IPS-20b (cell line): ENCODE results near the gene LHFPL5.

Experiments used
- H3K27ac ChIP-seq: one replicate; pipeline ENCODE4 v1.5.1; 2013; ENCODE audit warnings: low read length
- H3K27me3 ChIP-seq: 2 replicates; pipeline ENCODE4 v1.6.1; 2013; ENCODE audit warnings: mild to moderate bottlenecking, low read length, inconsistent platforms; ENCODE audit not compliant: insufficient read depth
- H3K36me3 ChIP-seq: 2 replicates; pipeline ENCODE4 v1.6.1; 2013; ENCODE audit warnings: low read depth, mild to moderate bottlenecking, inconsistent platforms, low read length, moderate library complexity; ENCODE audit not compliant: insufficient read depth
- H3K4me1 ChIP-seq: 2 replicates; pipeline ENCODE4 v1.6.1; 2013; ENCODE audit warnings: mild to moderate bottlenecking, control low read depth, inconsistent platforms, low read length, moderate library complexity; ENCODE audit not compliant: insufficient read depth
- H3K4me3 ChIP-seq: 2 replicates; pipeline ENCODE4 v1.5.1; 2013; ENCODE audit warnings: mild to moderate bottlenecking, low read length, inconsistent platforms
- H3K9ac ChIP-seq: 2 replicates; pipeline ENCODE4 v1.6.1; 2013; ENCODE audit warnings: low read depth, mild to moderate bottlenecking, inconsistent platforms, low read length, moderate library complexity
- H3K9me3 ChIP-seq: 2 replicates; pipeline ENCODE4 v1.6.1; 2013; ENCODE audit warnings: mild to moderate bottlenecking, low read depth, low read length, inconsistent platforms; ENCODE audit not compliant: insufficient read depth

The LHFPL5 gene

DNA sequence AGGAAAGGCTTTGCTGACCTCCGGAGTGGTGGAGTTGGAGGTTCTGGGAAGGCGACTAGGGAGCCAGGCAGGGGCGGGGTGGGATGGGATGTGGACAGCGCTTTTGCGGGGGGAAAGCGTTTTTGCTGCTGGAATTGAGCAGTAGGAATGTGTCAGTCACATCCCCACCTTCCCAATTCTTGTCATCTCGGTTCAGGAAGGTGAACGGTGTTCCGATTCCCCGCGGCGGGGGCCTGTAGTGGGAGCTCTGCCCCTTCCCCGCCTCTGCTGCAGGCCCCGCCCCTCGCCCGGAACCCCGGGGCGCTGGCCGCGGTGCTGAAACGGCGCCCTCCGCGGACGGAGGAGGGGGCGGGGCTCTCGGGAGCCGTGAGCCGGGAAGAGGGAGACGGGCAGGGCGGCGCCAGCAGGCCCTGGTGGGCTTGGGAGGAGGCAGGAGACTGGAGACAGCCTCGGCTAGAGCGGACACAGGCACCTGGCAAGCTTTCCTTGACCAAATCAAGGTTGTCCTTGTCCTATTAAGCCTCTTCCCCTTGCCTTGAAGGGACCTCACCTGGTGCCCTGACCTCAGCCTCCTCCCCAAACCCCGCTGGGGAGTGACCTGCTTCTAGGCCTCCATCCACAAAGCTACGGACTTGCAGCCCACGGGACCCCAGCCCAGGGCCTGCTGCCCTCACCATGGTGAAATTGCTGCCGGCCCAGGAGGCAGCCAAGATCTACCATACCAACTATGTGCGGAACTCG, at the start of gene LHFPL5:
Gene LHFPL5 (plus strand): TSS at position 357 of the 741 bp plus-strand sequence. CDS start 319 bp downstream, at position 676.
- Histone ChIP-seq H3K27ac (no peak within 1 kb of the TSS), H3K9me3 (no peaks in the 10 kb centered on the region), H3K9ac (no peak within 1 kb of the TSS), H3K4me3 (peak within 1 kb of the TSS; percentile 77), H3K27me3 (no peaks in the 10 kb centered on the region; the same call in 1 of the 2 replicates), H3K4me1 (peaks cover 5% of the 10 kb centered on the region; the same call in 1 of the 2 replicates), H3K36me3 (no peaks in the 10 kb centered on the region)

DNA sequence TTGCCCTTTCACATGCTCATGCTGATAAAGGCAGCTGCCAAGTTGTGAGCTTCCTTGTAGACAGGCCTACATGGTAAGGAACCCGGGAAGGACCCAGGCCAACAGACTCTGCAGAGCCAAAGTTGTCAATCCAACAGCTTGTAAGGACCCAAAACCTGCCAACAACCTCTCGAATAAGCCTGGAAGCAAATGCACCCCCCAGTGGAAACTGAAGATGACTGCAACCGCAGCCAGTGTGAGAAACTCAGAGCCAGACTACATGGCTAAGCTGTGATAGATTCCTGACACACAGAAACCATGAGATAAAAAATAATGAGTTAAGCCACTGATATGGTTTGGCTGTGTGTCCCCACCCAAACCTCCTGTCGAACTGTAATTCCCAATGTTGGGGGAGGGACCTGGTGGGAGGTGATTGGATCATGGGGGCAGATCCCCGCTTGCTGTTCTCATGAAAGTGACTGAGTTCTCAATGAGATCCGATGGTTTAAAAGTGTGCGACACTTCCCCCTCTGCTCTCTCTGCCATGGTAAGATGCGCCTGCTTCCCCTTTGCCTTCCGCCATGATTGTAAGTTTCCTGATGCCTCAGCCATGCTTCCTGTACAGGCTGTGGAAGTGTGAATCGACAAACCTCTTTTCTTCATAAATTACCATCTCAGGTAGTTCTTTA, 47.6 kb upstream of the LHFPL5 start:
- no peaks in the 10 kb centered on the region for H3K9me3 ChIP-seq
- H3K9ac ChIP-seq, result peak overlapping the region; percentile 45; the same call in 1 of the 2 replicates
- no peak overlapping the region for H3K27ac ChIP-seq
- H3K4me3 ChIP-seq, result no peak overlapping the region
- H3K27me3 ChIP-seq, result no peaks in the 10 kb centered on the region
- H3K36me3 ChIP-seq, result no peaks in the 10 kb centered on the region
- peaks cover 23% of the 10 kb centered on the region for H3K4me1 ChIP-seq

DNA sequence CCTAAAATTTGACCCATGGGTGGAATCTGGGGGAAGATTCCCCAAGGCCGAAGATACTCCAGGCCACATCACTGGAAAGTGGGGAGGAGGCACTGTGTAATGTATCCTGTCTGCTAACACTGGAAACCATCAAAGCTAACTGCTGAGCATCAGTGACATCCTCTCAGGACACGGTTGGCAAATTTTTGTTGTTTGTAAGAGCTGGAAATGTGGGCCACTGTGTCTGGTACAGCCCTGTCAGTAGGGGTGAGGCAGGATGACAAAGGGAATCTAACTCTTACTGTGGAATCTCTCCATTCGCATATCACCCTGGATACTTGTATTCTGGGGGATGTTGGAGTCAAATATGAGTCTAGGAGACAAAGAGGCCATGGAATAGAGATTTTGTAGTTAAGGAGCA, 45.7 kb upstream of the LHFPL5 start:
- Histone ChIP-seq H3K4me1 (peaks cover 27% of the 10 kb centered on the region), H3K4me3 (no peak overlapping the region), H3K9me3 (no peaks in the 10 kb centered on the region), H3K27ac (no peak overlapping the region), H3K9ac (no peak overlapping the region), H3K36me3 (no peaks in the 10 kb centered on the region), H3K27me3 (no peaks in the 10 kb centered on the region)

DNA sequence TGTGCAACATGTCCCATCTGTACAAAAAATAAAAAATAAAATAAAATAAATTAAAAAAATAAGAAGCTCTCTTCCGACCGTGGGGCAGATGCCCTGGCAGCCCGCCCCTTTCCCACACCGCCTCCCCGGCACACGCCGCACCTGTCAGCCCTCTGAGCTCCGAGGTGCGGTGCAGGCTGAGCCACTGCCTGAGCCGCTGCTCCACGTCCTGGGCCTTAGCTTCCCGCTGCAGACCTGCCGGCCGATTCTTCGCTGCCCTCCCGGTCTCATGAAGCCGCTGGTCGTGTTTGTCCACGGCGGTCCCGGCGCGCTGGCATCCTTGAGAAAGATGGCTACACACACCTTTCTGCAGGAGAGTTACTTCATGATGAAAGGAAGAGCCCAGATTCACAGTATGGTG, 39.4 kb upstream of the LHFPL5 start:
- no peak overlapping the region for H3K4me3 ChIP-seq

DNA sequence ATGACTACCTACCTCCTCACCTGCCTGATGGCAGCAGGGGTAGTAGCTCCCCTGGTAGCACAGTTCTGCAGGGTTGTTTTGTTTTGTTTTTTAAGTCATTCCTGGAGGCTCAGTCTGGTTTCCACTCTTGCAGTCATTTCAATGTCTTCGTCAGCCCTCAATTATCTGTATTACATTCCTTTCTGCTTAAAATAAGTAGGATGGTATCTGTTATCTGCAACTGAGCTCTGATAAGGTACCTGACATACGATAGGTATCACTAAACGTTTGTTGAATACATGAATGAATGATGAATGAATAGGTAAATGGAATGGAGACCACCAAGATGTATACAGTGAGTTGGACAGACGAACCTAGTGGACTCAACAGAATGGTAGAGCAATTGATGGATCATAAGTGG, 35.9 kb upstream of the LHFPL5 start:
- H3K27ac ChIP-seq, result no peak overlapping the region
- H3K36me3 ChIP-seq, result no peaks in the 10 kb centered on the region
- no peaks in the 10 kb centered on the region for H3K4me1 ChIP-seq
- H3K9me3 ChIP-seq, result no peaks in the 10 kb centered on the region
- no peaks in the 10 kb centered on the region for H3K27me3 ChIP-seq
- H3K9ac ChIP-seq, result no peak overlapping the region
- no peak overlapping the region for H3K4me3 ChIP-seq

More for the DNA sequence above, 39.4 kb upstream of the LHFPL5 start:
- Histone ChIP-seq H3K27me3 (no peaks in the 10 kb centered on the region), H3K4me1 (peaks cover 6% of the 10 kb centered on the region; the same call in 1 of the 2 replicates), H3K27ac (no peak overlapping the region), H3K9ac (no peak overlapping the region), H3K9me3 (no peaks in the 10 kb centered on the region), H3K36me3 (no peaks in the 10 kb centered on the region)

DNA sequence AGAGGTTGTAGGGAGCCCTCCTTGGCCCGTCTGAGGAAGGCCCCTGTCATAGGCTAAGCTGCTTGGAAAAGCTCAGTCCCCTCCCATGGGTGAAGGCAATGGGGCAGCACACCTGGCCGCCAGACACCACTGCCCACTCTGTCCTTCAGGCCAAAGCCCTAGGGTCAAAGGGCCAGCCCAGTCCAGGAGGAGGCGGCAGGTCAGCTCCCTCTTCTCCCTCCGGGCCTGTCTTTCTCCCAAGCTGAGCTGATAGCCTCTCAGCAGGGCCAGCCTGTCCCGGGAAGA, 33.9 kb upstream of the LHFPL5 start:
- H3K4me3 ChIP-seq, result no peak overlapping the region
- H3K27ac ChIP-seq, result no peak overlapping the region
- H3K9ac ChIP-seq, result no peak overlapping the region
- H3K4me1 ChIP-seq, result no peaks in the 10 kb centered on the region
- no peaks in the 10 kb centered on the region for H3K36me3 ChIP-seq
- H3K27me3 ChIP-seq, result peaks cover 12% of the 10 kb centered on the region
- H3K9me3 ChIP-seq, result no peaks in the 10 kb centered on the region

DNA sequence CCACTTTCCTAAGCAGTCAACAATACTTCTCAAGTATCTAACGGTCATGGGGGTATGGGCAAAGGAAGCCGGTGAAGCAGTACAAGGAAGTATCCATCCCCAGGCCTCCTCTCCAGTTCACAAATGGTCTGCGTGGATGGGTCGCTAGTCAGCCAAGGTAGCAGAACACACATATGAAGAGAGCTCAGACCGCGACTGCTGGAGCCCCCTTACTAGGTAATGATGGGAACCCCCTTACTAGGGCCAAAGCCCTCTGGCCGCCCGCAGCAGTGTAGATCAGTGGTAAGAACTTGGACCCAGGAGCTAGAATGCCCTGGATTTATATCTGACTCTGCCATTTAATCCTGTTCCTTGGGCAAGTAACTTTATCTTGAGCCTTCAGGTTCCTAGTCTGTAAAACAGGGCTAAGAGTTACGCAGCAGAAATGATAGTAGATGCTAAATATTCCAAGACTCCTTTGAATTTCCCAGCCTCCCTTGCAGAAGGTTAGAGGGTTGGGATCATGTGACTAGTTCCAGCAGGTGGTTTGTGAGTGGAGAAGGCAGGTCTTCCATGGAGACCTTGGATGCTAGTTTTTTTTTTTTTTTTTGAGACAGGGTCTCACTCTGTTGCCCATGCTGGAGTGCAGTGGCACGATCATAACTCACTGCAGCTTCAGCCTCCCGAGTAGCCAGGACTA, 30.9 kb upstream of the LHFPL5 start:
- Histone ChIP-seq H3K27me3 (peaks cover 24% of the 10 kb centered on the region), H3K27ac (no peak overlapping the region), H3K4me3 (no peak overlapping the region), H3K9me3 (no peaks in the 10 kb centered on the region), H3K36me3 (no peaks in the 10 kb centered on the region), H3K4me1 (no peaks in the 10 kb centered on the region), H3K9ac (no peak overlapping the region)

DNA sequence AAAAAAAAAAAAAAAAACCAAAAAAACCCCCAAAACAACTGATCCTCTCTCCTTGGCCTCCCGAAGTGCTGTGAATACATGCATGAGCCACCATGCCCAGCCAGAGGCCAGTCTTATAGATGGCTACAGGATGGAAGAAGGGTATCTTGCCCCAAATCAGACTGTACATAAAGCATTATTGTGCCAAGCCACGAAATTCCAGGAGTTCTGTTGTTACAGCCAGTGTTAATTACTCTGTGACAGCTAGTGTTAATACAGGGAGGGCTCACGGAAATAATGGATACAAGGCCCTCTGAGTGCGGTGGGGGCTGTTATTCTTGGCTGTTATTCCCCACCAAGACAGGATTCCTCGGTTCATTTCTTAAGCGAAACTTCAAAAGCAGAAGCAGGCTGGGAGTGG, 30.1 kb upstream of the LHFPL5 start:
- no peak overlapping the region for H3K27ac ChIP-seq
- no peak overlapping the region for H3K9ac ChIP-seq
- peaks cover 24% of the 10 kb centered on the region for H3K27me3 ChIP-seq
- no peaks in the 10 kb centered on the region for H3K9me3 ChIP-seq
- H3K4me1 ChIP-seq, result no peaks in the 10 kb centered on the region
- H3K4me3 ChIP-seq, result no peak overlapping the region
- no peaks in the 10 kb centered on the region for H3K36me3 ChIP-seq

DNA sequence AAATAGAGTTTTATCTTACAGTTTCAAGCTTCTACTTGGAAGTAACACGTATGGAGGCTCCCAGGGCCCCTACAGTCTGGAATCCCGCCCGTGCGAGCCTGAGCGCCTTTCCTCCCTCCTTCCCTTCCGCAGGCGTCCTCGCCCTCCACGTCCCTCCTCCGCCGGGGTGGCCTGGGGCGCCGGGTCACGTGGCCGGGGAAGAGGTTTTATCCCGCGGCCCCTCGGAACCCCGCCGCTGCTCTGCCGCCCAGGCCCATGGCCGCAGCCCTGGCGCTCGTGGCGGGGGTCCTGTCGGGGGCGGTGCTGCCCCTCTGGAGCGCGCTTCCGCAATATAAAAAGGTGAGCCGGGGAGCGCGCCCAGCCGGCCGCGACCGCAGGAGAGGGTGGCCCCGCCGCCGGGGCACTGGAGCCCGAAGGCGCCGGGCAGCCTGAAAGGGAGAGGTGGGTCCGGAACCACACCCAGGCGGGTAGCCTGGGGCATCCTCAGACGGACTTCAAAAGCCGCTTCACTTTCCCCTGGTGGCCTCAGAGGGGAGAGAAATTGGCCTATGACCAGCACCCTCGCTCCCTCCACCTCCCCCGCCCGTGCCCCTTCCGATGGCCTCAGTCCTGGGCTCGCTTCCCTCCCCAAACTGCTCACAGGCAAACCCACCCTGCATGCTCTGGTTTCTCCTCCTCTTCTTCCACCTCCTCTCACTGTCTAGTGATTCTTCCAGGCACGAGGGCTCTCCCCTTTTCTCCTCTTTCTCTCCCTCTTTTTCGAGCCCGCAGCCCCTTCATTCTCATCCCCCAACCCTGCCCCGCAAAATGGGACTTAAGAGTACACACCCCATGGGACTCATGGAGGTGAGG, 28.6 kb upstream of the LHFPL5 start, which contains the start of gene CLPSL2:
Gene CLPSL2 (plus strand): TSS at position 235 of the 852 bp plus-strand sequence. CDS start 21 bp downstream, at position 256.
- Histone ChIP-seq H3K9ac (peak within 1 kb of the TSS; percentile 74; the same call in 1 of the 2 replicates), H3K27ac (no peak within 1 kb of the TSS), H3K27me3 (peaks cover 24% of the 10 kb centered on the region), H3K9me3 (no peaks in the 10 kb centered on the region), H3K4me1 (no peaks in the 10 kb centered on the region), H3K4me3 (peak within 1 kb of the TSS; percentile 74), H3K36me3 (no peaks in the 10 kb centered on the region)

DNA sequence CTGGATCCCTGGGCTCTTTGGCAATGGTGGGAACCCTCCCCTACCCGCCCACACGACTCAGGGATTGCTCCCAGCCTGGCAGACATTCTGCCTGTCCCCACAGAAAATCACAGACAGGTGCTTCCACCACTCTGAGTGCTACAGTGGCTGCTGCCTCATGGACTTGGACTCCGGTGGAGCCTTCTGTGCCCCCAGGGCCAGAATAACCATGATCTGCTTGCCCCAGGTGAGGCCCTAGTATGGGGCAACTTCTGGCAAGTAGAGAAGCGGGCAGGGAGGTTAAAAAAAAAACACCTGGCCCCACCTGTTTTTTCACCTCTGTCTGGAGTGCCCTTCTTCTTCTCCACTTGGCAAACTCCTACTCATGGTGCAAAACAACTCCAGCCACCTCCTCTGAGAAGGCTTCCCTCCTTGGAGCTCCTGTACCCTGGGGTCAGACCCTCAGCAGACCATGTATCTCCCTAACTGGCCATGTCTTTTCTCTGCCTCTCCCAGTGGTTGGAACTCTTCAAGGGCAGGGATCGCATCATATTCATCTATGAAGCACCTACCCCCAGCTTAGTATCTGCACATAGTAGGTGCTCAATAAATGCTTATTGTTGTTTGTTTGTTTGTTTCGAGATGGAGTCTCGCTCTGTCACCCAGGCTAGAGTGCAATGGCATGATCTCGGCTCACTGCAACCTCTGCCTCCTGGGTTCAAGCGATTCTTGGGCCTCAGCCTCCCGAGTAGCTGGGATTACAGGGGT, 27.6 kb upstream of the LHFPL5 start:
- no peaks in the 10 kb centered on the region for H3K9me3 ChIP-seq
- no peaks in the 10 kb centered on the region for H3K36me3 ChIP-seq
- no peaks in the 10 kb centered on the region for H3K4me1 ChIP-seq
- H3K9ac ChIP-seq, result no peak overlapping the region
- H3K27me3 ChIP-seq, result peaks cover 24% of the 10 kb centered on the region
- H3K27ac ChIP-seq, result no peak overlapping the region
- peak overlapping the region; percentile 74; the same call in 1 of the 2 replicates for H3K4me3 ChIP-seq

DNA sequence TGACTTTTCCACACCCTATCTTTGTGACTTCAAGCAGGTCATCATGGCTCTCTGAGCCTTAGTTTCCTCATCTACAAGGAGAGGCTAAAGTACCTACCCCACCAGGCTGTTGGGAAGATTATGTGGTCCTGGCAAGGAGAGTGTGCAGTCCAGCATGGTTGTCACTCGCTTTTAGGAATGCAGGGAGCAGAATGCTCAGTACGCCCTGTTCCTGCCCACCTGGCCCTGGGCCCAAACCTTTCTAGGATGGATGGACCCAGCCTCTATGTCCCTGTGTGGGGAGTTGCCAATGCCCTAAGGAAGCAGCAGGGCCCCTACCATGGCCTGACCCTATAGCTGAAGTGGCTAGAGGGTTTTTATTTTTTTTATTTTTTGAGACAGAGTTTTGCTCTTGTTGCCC, 26.7 kb upstream of the LHFPL5 start:
- H3K36me3 ChIP-seq, result no peaks in the 10 kb centered on the region
- H3K27me3 ChIP-seq, result peaks cover 24% of the 10 kb centered on the region
- H3K27ac ChIP-seq, result no peak overlapping the region
- no peak overlapping the region for H3K4me3 ChIP-seq
- H3K9ac ChIP-seq, result no peak overlapping the region
- no peaks in the 10 kb centered on the region for H3K9me3 ChIP-seq
- no peaks in the 10 kb centered on the region for H3K4me1 ChIP-seq
